IMR-90 (cell line): ENCODE results near the gene GTF2H1. TPM values are rescaled to one million over a fixed set of nuclear protein-coding genes. Genes with fewer than 3 reads are reported as not detected.
"Not testable (repeated sequence)": the region's sequence is repeated elsewhere in the genome, so short reads cannot be mapped to it uniquely, and the experiment has no call there.

Experiments used
- ATAC-seq: fragments of 200-7000 bp; cut with Tn5 transposase; 2 replicates; pipeline ENCODE4 v1.9.1; 2020; ENCODE audit warnings: low read depth, mild to moderate bottlenecking, moderate library complexity
- BruUV-seq: library from RNA; stranded (reverse); fragments of 400-500 nt; replicated peaks from 2 replicates; lab custom pipeline; 2021; lab: Mats Ljungman, UMichigan
- CTCF ChIA-PET: fragments of 300-600 bp; formaldehyde crosslinking; extraction: SDS; loops from one replicate; lab custom pipeline; 2021; ENCODE audit warnings: antibody characterized with exemption; lab: Yijun Ruan, JAX
- POLR2A ChIA-PET: fragments of 300-600 bp; sonication (Branson Sonifier 250); formaldehyde crosslinking; loops from one replicate; lab custom pipeline; 2022; ENCODE audit warnings: antibody characterized with exemption; ENCODE audit not compliant: unreplicated experiment; lab: Charles Lee
- DNase-seq: peaks from one replicate; pipeline ENCODE4 v3.0.0; 2013
- H2AFZ ChIP-seq: replicated peaks from 2 replicates; pipeline ENCODE3; 2013; ENCODE audit warnings: low read length, mild to moderate bottlenecking; ENCODE audit not compliant: poor library complexity
- H2AK5ac ChIP-seq: 2 replicates; pipeline ENCODE4 v1.6.1; 2013; ENCODE audit warnings: low read depth, low read length, inconsistent platforms
- H2AK9ac ChIP-seq: replicated peaks from 2 replicates; pipeline ENCODE3; 2013; ENCODE audit warnings: mild to moderate bottlenecking, low read depth, low read length, moderate library complexity; ENCODE audit not compliant: poor library complexity
- H2BK120ac ChIP-seq: 2 replicates; pipeline ENCODE4 v1.6.1; 2013; ENCODE audit warnings: low read depth, low read length, inconsistent platforms
- H2BK15ac ChIP-seq: 3 replicates; pipeline ENCODE4 v1.6.1; 2013; ENCODE audit warnings: low read depth, low read length, inconsistent platforms
- H2BK20ac ChIP-seq: 2 replicates; pipeline ENCODE4 v1.6.1; 2013; ENCODE audit warnings: low read depth, mild to moderate bottlenecking, inconsistent platforms, low read length, moderate library complexity
- H2BK5ac ChIP-seq: 2 replicates; pipeline ENCODE4 v1.6.1; 2013; ENCODE audit warnings: mild to moderate bottlenecking, low read depth, low read length, inconsistent platforms; ENCODE audit not compliant: poor library complexity, severe bottlenecking
- H3K14ac ChIP-seq: replicated peaks from 2 replicates; pipeline ENCODE4 v1.6.1; 2013; ENCODE audit warnings: low read depth, low read length, inconsistent platforms
- H3K18ac ChIP-seq: 2 replicates; pipeline ENCODE4 v1.6.1; 2013; ENCODE audit warnings: low read depth, low read length, control low read depth
- H3K23ac ChIP-seq: 2 replicates; pipeline ENCODE4 v1.6.1; 2013; ENCODE audit warnings: low read depth, low read length, inconsistent platforms
- H3K27ac ChIP-seq: 2 replicates; pipeline ENCODE4 v1.5.1; 2013; ENCODE audit warnings: mild to moderate bottlenecking, control low read depth, low read length; ENCODE audit not compliant: insufficient read depth
- H3K27me3 ChIP-seq: 2 replicates; pipeline ENCODE4 v1.6.1; 2013; ENCODE audit warnings: low read length; ENCODE audit not compliant: control insufficient read depth, insufficient read depth
- H3K36me3 ChIP-seq: 2 replicates; pipeline ENCODE4 v1.6.1; 2013; ENCODE audit warnings: low read length, mixed read lengths; ENCODE audit not compliant: control insufficient read depth, insufficient read depth
- H3K4ac ChIP-seq: 2 replicates; pipeline ENCODE4 v1.6.1; 2013; ENCODE audit warnings: low read depth, low read length, inconsistent platforms
- H3K4me1 ChIP-seq: 2 replicates; pipeline ENCODE4 v1.6.1; 2013; ENCODE audit warnings: low read length, mixed read lengths; ENCODE audit not compliant: control insufficient read depth, insufficient read depth
- H3K4me2 ChIP-seq: 2 replicates; pipeline ENCODE4 v1.6.1; 2013; ENCODE audit warnings: low read depth, mild to moderate bottlenecking, control low read depth, low read length, moderate library complexity
- H3K4me3 ChIP-seq: 2 replicates; pipeline ENCODE4 v1.5.1; 2013; ENCODE audit warnings: low read depth, mild to moderate bottlenecking, control low read depth, low read length, moderate library complexity; ENCODE audit not compliant: insufficient read depth
- H3K56ac ChIP-seq: 2 replicates; pipeline ENCODE4 v1.6.1; 2013; ENCODE audit warnings: low read length, inconsistent platforms; ENCODE audit not compliant: insufficient read depth; ENCODE audit errors: extremely low read depth
- H3K79me1 ChIP-seq, 2 experiments: 2 replicates each; pipeline ENCODE4 v1.6.1; 2013; ENCODE audit warnings: low read length in 2 of 2, inconsistent platforms in 1 of 2, low read depth in 1 of 2
- H3K9ac ChIP-seq: 2 replicates; pipeline ENCODE4 v1.6.1; 2013; ENCODE audit warnings: low read depth, low read length, control low read depth
- H3K9me1 ChIP-seq: 2 replicates; pipeline ENCODE4 v1.6.1; 2013; ENCODE audit warnings: low read length, inconsistent platforms; ENCODE audit not compliant: insufficient read depth
- H3K9me3 ChIP-seq: 2 replicates; pipeline ENCODE4 v1.6.1; 2013; ENCODE audit warnings: low read length; ENCODE audit not compliant: control insufficient read depth, insufficient read depth
- H4K20me1 ChIP-seq: 2 replicates; pipeline ENCODE4 v1.6.1; 2013; ENCODE audit warnings: low read length, inconsistent platforms; ENCODE audit not compliant: insufficient read depth
- H4K5ac ChIP-seq: 2 replicates; pipeline ENCODE4 v1.6.1; 2013; ENCODE audit warnings: mild to moderate bottlenecking, low read depth, low read length, control low read depth
- H4K8ac ChIP-seq, 2 experiments: 2 replicates each; pipeline ENCODE4 v1.6.1; 2013; ENCODE audit warnings: low read depth in 2 of 2, low read length in 2 of 2, control low read depth in 1 of 2, inconsistent platforms in 1 of 2
- H4K91ac ChIP-seq: 2 replicates; pipeline ENCODE4 v1.6.1; 2013; ENCODE audit warnings: low read depth, low read length, inconsistent platforms; ENCODE audit not compliant: insufficient read depth
- WGBS, 2 experiments: methylation state at CpG; one replicate each; pipeline versions ENCODE4 v1.1.5 to v1.1.7; 2013; ENCODE audit warnings: missing lambda C conversion rate in 2 of 2; ENCODE audit not compliant: insufficient read length in 1 of 2; ENCODE audit errors: extremely low coverage in 2 of 2; 5-methylcytosine and 5-hydroxymethylcytosine counted together
- dilution Hi-C: fragments of 300-500 bp; cut with HindIII; formaldehyde crosslinking; loops from one replicate; pipeline ENCODE4 v1.14.3; 2018; ENCODE audit warnings: low sequenced_read_pairs; ENCODE audit not compliant: unreplicated experiment
- in situ Hi-C: fragments of 300-500 bp; cut with MboI; formaldehyde crosslinking; loops from 3 replicates; pipeline ENCODE4 v1.14.3; 2019; ENCODE audit warnings: low sequenced_read_pairs, inconsistent platforms, mixed read lengths
- intact Hi-C: fragments of 100-400 bp; cut with micrococcal nuclease; formaldehyde crosslinking; loops from 2 replicates; pipeline ENCODE4 v1.10.0; 2022
- polyA plus RNA-seq, 3 experiments: library from polyadenylated mRNA; depleted of rRNA; stranded (reverse); fragments of >200 nt; gene quantifications; 2 replicates each; pipeline ENCODE4 v1.2.3, GENCODE V29; 2012; ENCODE audit warnings: low replicate concordance in 1 of 3
- total RNA-seq: library from RNA; depleted of rRNA; stranded (reverse); fragments of >200 nt; gene quantifications from 2 replicates; pipeline ENCODE4 v1.2.3, GENCODE V29; 2012

Gene GTF2H1
- total and polyA plus RNA-seq, 2 of the 4 experiments (the other 2 are of a cell fraction) = 25.0 to 67.0 TPM

DNA sequence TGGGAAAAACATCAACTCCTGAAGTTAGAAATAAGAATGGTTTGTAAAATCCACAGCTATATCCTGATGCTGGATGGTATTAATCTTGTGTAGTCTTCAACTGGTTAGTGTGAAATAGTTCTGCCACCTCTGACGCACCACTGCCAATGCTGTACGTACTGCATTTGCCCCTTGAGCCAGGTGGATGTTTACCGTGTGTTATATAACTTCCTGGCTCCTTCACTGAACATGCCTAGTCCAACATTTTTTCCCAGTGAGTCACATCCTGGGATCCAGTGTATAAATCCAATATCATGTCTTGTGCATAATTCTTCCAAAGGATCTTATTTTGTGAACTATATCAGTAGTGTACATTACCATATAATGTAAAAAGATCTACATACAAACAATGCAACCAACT, 85.0 kb downstream of the GTF2H1 start:
- H2BK120ac ChIP-seq, H2AK5ac ChIP-seq, ATAC-seq, H3K27me3 ChIP-seq, H3K4me2 ChIP-seq, H3K18ac ChIP-seq, H3K56ac ChIP-seq, H3K9ac ChIP-seq, H2BK20ac ChIP-seq, H2AFZ ChIP-seq, H3K9me3 ChIP-seq, dilution Hi-C loops, H4K91ac ChIP-seq, H2AK9ac ChIP-seq, H3K14ac ChIP-seq, H3K4ac ChIP-seq, H3K9me1 ChIP-seq, H3K23ac ChIP-seq, H3K4me3 ChIP-seq, H3K4me1 ChIP-seq, H2BK15ac ChIP-seq, H3K27ac ChIP-seq, H2BK5ac ChIP-seq, H4K8ac ChIP-seq, in situ Hi-C loops, H4K5ac ChIP-seq: not testable (repeated sequence)
- peaks cover 42% of the 10 kb centered on the region for H3K36me3 ChIP-seq
- no CpG with 5 or more reads among the region's 3 CpGs for WGBS, 2 experiments
- peak; percentile 36 for DNase-seq
- peaks cover 9 to 11% of the 10 kb centered on the region in 2 experiments for H3K79me1 ChIP-seq
- BruUV-seq = TSS peak; percentile 100
- CTCF ChIA-PET = interaction anchor here (0.6 kb wide), 1 partner anchor 107 kb away, joined by 5 read pairs; no protein-coding TSS in a partner anchor
- intact Hi-C loops = loop anchor here (10.0 kb wide), 1 partner anchor 97 kb away; no protein-coding TSS in a partner anchor
- H4K20me1 ChIP-seq = peaks cover 69% of the 10 kb centered on the region
- POLR2A ChIA-PET = interaction anchor here (0.8 to 1.0 kb wide), 2 partner anchors 12 to 33 kb away, joined by 4 to 6 read pairs; no protein-coding TSS in a partner anchor
